ENCODE measurements around the gene FERMT2.

FERMT2 gene

GRCh38 chr14:52829527-52830185 is 121.2 kb downstream of the FERMT2 start:
- DNase-seq (ENCODE audit: low read depth in 2 of 2) = no peak

DNA sequence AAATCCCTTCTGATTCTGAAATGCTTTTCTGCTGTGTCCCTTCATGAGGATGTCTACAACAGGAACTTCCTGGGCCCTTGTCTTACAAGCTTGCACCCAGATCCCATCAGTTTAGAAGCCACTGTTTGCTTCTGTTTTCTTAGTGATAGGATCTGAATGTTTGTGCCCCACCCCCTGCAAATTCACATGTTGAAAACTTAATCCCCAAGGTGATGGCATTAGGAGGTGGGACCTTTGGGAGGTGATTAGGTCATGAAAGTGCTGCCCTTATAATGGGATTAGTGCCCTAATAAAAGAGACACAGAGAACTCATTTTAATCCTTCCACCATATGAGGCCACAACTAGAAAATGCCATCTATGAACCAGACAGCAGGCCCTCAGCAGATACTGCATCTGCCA is 123.4 kb downstream of the FERMT2 start:
- no peak for DNase-seq (ENCODE audit: low read depth in 2 of 2)

GRCh38 chr14:52825085-52825484 is 125.8 kb downstream of the FERMT2 start:
- no peak for DNase-seq (ENCODE audit: low read depth in 2 of 2)

- DNase-seq (ENCODE audit: low read depth in 2 of 2) = no peak
Measured at GRCh38 chr14:52824462-52824861, 126.4 kb downstream of the FERMT2 start.

DNA sequence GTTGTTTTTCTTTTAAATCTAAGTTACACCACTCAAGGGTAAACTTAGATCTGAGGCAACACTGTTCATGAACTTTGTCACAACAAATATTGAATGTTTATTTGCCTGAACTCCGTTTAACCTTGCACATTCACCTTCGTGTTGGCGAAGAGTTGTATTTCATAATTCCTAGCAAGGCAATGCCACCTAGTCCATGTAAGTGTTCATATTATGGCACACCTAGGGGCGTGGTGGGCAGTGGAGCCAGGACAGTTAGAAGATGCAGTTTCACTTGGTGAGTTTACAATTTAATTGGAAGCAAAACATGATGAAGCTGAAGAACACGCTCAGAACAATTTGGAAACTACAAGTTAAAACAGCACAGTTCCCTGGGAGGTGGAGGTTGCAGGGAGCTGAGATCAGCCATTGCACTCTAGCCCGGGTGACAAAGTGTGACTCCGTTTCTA is 129.0 kb downstream of the FERMT2 start:
- DNase-seq (ENCODE audit: low read depth in 2 of 2) = no peak

GRCh38 chr14:52808101-52808500 is 142.7 kb downstream of the FERMT2 start:
- DNase-seq (ENCODE audit: low read depth in 2 of 2) = no peak
